Neural cell (in vitro differentiated cells): ENCODE measurements around the gene KCNAB1. TPM values are rescaled to one million over a fixed set of nuclear protein-coding genes. Genes with fewer than 3 reads are reported as not detected.

Source experiments
- H2AFZ ChIP-seq: fragments of 200-600, 300-800 bp; sonication (generic), shearing (Covaris generic); 2 replicates; pipeline ENCODE4 v1.6.0; 2014; ENCODE audit warnings: low read depth, mild to moderate bottlenecking, antibody characterized with exemption, low read length, moderate library complexity
- H3F3A ChIP-seq: fragments of 200-600 bp; shearing (Covaris generic); 2 replicates; pipeline ENCODE4 v1.6.1; 2016; ENCODE audit warnings: mild to moderate bottlenecking, moderate library complexity, mixed read lengths, antibody characterized with exemption, low read length; ENCODE audit not compliant: insufficient read depth, poor library complexity, severe bottlenecking
- H3K27ac ChIP-seq: fragments of 200-600, 300-800 bp; sonication (generic), shearing (Covaris generic); 2 replicates; pipeline ENCODE4 v1.5.1; 2014; ENCODE audit warnings: mild to moderate bottlenecking, low read length, moderate library complexity
- H3K27me3 ChIP-seq: fragments of 300-800, 200-600 bp; sonication (generic), shearing (Covaris generic); 2 replicates; pipeline ENCODE4 v1.6.0; 2014; ENCODE audit warnings: mild to moderate bottlenecking, low read depth, low read length, moderate library complexity; ENCODE audit not compliant: insufficient read depth
- H3K36me3 ChIP-seq: fragments of 300-800, 200-600 bp; sonication (generic), shearing (Covaris generic); 2 replicates; pipeline ENCODE4 v1.5.1; 2014; ENCODE audit warnings: mild to moderate bottlenecking, antibody characterized with exemption, low read length, moderate library complexity; ENCODE audit not compliant: insufficient read depth
- H3K4me2 ChIP-seq: fragments of 300-800, 200-600 bp; sonication (generic), shearing (Covaris generic); 2 replicates; pipeline ENCODE4 v1.6.0; 2014; ENCODE audit warnings: mild to moderate bottlenecking, low read length
- H3K4me3 ChIP-seq: fragments of 300-800, 200-600 bp; sonication (generic), shearing (Covaris generic); 2 replicates; pipeline ENCODE4 v1.5.1; 2014; ENCODE audit warnings: mild to moderate bottlenecking, low read length, moderate library complexity
- H3K79me2 ChIP-seq: fragments of 200-600 bp; shearing (Covaris generic); replicated peaks from 2 replicates; pipeline ENCODE4 v1.6.0; 2014; ENCODE audit warnings: mild to moderate bottlenecking, low read length, moderate library complexity; ENCODE audit not compliant: insufficient read depth
- H3K9ac ChIP-seq: fragments of 300-800, 200-600 bp; sonication (generic), shearing (Covaris generic); 2 replicates; pipeline ENCODE4 v1.6.1; 2016; ENCODE audit warnings: mild to moderate bottlenecking, low read length, mixed read lengths
- H3K9me2 ChIP-seq: fragments of 200-600 bp; shearing (Covaris generic); 2 replicates; pipeline ENCODE4 v1.6.1; 2016; ENCODE audit warnings: mild to moderate bottlenecking, low read length, mixed read lengths; ENCODE audit not compliant: insufficient read depth
- H3K9me3 ChIP-seq: fragments of 200-600, 300-800 bp; sonication (generic), shearing (Covaris generic); 2 replicates; pipeline ENCODE4 v1.6.1; 2016; ENCODE audit warnings: mild to moderate bottlenecking, mixed run types, low read length, moderate library complexity, mixed read lengths
- H4K20me1 ChIP-seq: fragments of 200-600 bp; shearing (Covaris generic); 2 replicates; pipeline ENCODE4 v1.6.1; 2016; ENCODE audit warnings: mild to moderate bottlenecking, mixed run types; ENCODE audit not compliant: insufficient read depth
- CTCF ChIP-seq: fragments of 450-650 bp; IDR thresholded peaks from 2 replicates; pipeline ENCODE4 v1.5.1; 2014; ENCODE audit warnings: antibody characterized with exemption, mild to moderate bottlenecking, moderate library complexity; ENCODE audit not compliant: poor library complexity, severe bottlenecking
- EP300 ChIP-seq: fragments of 450-650 bp; conservative IDR thresholded peaks from 2 replicates; pipeline ENCODE4 v1.6.1; 2014; ENCODE audit warnings: antibody characterized with exemption, mild to moderate bottlenecking, moderate library complexity; ENCODE audit not compliant: poor library complexity, severe bottlenecking
- EZH2 ChIP-seq: fragments of 200-600, 300-800 bp; shearing (Covaris generic), sonication (generic); IDR thresholded peaks from 2 replicates; pipeline ENCODE4 v1.6.1; 2014; ENCODE audit warnings: antibody characterized with exemption, low read length, borderline replicate concordance, mild to moderate bottlenecking; ENCODE audit not compliant: insufficient read depth, poor library complexity, severe bottlenecking
- MXI1 ChIP-seq: fragments of 450-650 bp; conservative IDR thresholded peaks from 2 replicates; pipeline ENCODE4 v1.6.1; 2014; ENCODE audit warnings: antibody characterized with exemption, mild to moderate bottlenecking; ENCODE audit not compliant: poor library complexity, severe bottlenecking
- POLR2AphosphoS5 ChIP-seq: IDR thresholded peaks from 2 replicates; pipeline ENCODE4 v1.6.1; 2012
- RAD21 ChIP-seq: fragments of 450-650 bp; conservative IDR thresholded peaks from 2 replicates; pipeline ENCODE4 v1.6.1; 2014; ENCODE audit warnings: antibody characterized with exemption, mild to moderate bottlenecking, moderate library complexity
- SMC3 ChIP-seq: fragments of 450-650 bp; conservative IDR thresholded peaks from 2 replicates; pipeline ENCODE4 v1.6.1; 2014; ENCODE audit warnings: antibody characterized with exemption, mild to moderate bottlenecking, moderate library complexity; ENCODE audit not compliant: poor library complexity
- TAF1 ChIP-seq: IDR thresholded peaks from 2 replicates; pipeline ENCODE4 v1.6.1; 2012; ENCODE audit warnings: low read depth
- polyA plus RNA-seq: library from polyadenylated mRNA; depleted of rRNA; stranded (reverse); fragments of >200 nt; gene quantifications from 2 replicates; pipeline ENCODE4 v1.2.3, GENCODE V29; 2014
- TF ChIP-seq, protein P1 (sequence below): IDR thresholded peaks from 2 replicates; pipeline ENCODE4 v1.6.1; 2012; ENCODE audit warnings: borderline replicate concordance

Gene KCNAB1
- polyA plus RNA-seq, 1 donor from 2014 or later, result 14.9 TPM

- Histone ChIP-seq H3K4me2 (no peak overlapping the region), H3F3A (no peaks in the 10 kb centered on the region), H3K9me3 (no peaks in the 10 kb centered on the region), H3K4me3 (no peak overlapping the region), H4K20me1 (no peaks in the 10 kb centered on the region), H3K9ac (no peak overlapping the region), H3K27me3 (no peaks in the 10 kb centered on the region), H3K36me3 (no peaks in the 10 kb centered on the region), H2AFZ (no peak overlapping the region), H3K9me2 (no peaks in the 10 kb centered on the region), H3K27ac (no peak overlapping the region), H3K79me2 (no peaks in the 10 kb centered on the region)
- TF ChIP-seq EZH2 (no peak), SMC3 (no peak), POLR2AphosphoS5 (no peak), RAD21 (no peak), EP300 (no peak), MXI1 (no peak), CTCF (no peak), TAF1 (no peak)
- TF ChIP-seq, protein P1, sequence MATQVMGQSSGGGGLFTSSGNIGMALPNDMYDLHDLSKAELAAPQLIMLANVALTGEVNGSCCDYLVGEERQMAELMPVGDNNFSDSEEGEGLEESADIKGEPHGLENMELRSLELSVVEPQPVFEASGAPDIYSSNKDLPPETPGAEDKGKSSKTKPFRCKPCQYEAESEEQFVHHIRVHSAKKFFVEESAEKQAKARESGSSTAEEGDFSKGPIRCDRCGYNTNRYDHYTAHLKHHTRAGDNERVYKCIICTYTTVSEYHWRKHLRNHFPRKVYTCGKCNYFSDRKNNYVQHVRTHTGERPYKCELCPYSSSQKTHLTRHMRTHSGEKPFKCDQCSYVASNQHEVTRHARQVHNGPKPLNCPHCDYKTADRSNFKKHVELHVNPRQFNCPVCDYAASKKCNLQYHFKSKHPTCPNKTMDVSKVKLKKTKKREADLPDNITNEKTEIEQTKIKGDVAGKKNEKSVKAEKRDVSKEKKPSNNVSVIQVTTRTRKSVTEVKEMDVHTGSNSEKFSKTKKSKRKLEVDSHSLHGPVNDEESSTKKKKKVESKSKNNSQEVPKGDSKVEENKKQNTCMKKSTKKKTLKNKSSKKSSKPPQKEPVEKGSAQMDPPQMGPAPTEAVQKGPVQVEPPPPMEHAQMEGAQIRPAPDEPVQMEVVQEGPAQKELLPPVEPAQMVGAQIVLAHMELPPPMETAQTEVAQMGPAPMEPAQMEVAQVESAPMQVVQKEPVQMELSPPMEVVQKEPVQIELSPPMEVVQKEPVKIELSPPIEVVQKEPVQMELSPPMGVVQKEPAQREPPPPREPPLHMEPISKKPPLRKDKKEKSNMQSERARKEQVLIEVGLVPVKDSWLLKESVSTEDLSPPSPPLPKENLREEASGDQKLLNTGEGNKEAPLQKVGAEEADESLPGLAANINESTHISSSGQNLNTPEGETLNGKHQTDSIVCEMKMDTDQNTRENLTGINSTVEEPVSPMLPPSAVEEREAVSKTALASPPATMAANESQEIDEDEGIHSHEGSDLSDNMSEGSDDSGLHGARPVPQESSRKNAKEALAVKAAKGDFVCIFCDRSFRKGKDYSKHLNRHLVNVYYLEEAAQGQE, result no peak
These were observed 116.3 kb downstream of the KCNAB1 start for GRCh38 chr3:156236556-156237260.

DNA sequence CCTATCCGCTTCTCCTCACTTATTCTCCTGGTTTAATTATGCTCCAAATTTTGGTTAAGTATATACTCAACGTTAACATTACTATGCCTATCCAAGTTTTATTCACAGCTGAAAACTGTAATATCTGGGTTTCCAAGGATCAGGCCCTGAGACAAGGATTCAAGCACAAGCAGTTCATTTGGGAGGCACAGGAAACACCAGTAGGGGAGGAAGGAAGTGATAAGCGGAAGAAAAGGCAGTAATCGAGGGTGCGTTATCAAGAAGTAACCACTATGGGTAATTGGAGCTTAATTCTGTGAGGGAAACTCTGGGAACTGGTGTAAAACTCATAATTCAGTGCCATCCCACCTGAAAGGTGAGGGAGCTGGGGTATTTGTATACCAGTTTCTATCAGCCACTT is 120.3 kb downstream of the KCNAB1 start:
- H3K27ac ChIP-seq, result no peak overlapping the region
- no peaks in the 10 kb centered on the region for H3F3A ChIP-seq
- no peak overlapping the region for H3K4me2 ChIP-seq
- no peak for TF ChIP-seq MXI1
- no peak for TF ChIP-seq POLR2AphosphoS5
- TF ChIP-seq EZH2, result no peak
- no peak for TF ChIP-seq EP300
- no peak for TF ChIP-seq CTCF
- TF ChIP-seq, protein P1, result no peak
- TF ChIP-seq SMC3, result no peak
- no peak for TF ChIP-seq RAD21
- no peak for TF ChIP-seq TAF1
- H3K79me2 ChIP-seq, result no peaks in the 10 kb centered on the region
- no peaks in the 10 kb centered on the region for H4K20me1 ChIP-seq
- no peak overlapping the region for H2AFZ ChIP-seq
- no peaks in the 10 kb centered on the region for H3K36me3 ChIP-seq
- H3K4me3 ChIP-seq, result no peak overlapping the region
- H3K9me2 ChIP-seq, result no peaks in the 10 kb centered on the region
- H3K9me3 ChIP-seq, result no peaks in the 10 kb centered on the region
- no peaks in the 10 kb centered on the region for H3K27me3 ChIP-seq
- H3K9ac ChIP-seq, result no peak overlapping the region
